ENCODE results near the gene TRAM2. TPM values are rescaled to one million over a fixed set of nuclear protein-coding genes. Genes with fewer than 3 reads are reported as not detected.

TRAM2 gene
- total and polyA plus RNA-seq, 10 of the 15 experiments (the other 5 are each of a cell fraction or from before 2014, with no cell fraction given), result 2.5 to 15.0 (median 11.0) TPM

- in situ Hi-C loops (cut with MboI) (no loop called here), intact Hi-C loops (cut with micrococcal nuclease; ENCODE audit: unreplicated experiment) (no loop called here)
- DNase-seq (ENCODE audit: low read depth, low spot score), result no peak
- WGBS (ENCODE audit: insufficient coverage, insufficient replicate concordance, low lambda C conversion rate, missing lambda C conversion rate), result 60% methylated on average over 7 of the region's 7 CpGs
- no peak overlapping the region for H2AFZ ChIP-seq (ENCODE audit: control insufficient read depth, low read depth, low read length)
- RAD21 ChIA-PET (ENCODE audit: unreplicated experiment), result no interaction called here
- no TSS peak for BruUV-seq (replicated peaks)
- FAIRE-seq, result no peak
- no peak for ATAC-seq
- H3K4me1 ChIP-seq (ENCODE audit: control insufficient read depth, insufficient read depth, low read length), result peaks cover 44% of the 10 kb centered on the region
- H3K9me3 ChIP-seq (replicated peaks; ENCODE audit: control insufficient read depth, insufficient read depth, low read length), result no peaks in the 10 kb centered on the region
- peaks cover 33% of the 10 kb centered on the region for H3K79me2 ChIP-seq (ENCODE audit: control insufficient read depth, insufficient read depth, low read length)
- H3K36me3 ChIP-seq (ENCODE audit: control insufficient read depth in 2 of 2, insufficient read depth in 2 of 2, low read length in 1 of 2), result no peaks in the 10 kb centered on the region; a peak in 1 of 4 replicates
- CTCF ChIA-PET, result interaction anchor here (1.9 kb wide), 1 partner anchor 12 kb away, joined by 8 read pairs; no protein-coding TSS in a partner anchor
- no peak overlapping the region for H3K27ac ChIP-seq (ENCODE audit: control insufficient read depth, insufficient read depth)
- no peaks in the 10 kb centered on the region for H3K27me3 ChIP-seq (replicated peaks in 1 of 2; ENCODE audit: control insufficient read depth in 2 of 2, insufficient read depth in 2 of 2, low read length in 1 of 2)
- H3K4me3 ChIP-seq, result no peak overlapping the region
- H4K20me1 ChIP-seq (ENCODE audit: control insufficient read depth, insufficient read depth), result no peaks in the 10 kb centered on the region
- POLR2A ChIA-PET, result no interaction called here
- H3K9ac ChIP-seq (ENCODE audit: control insufficient read depth, insufficient read depth, low read length), result no peak overlapping the region
- H3K4me2 ChIP-seq (ENCODE audit: control insufficient read depth, insufficient read depth), result no peak overlapping the region
- SMC1A ChIA-PET (ENCODE audit: uncharacterized antibody, unreplicated experiment), result interaction anchor here (1.0 to 1.2 kb wide), 2 partner anchors 23 to 24 kb away, joined by 3 to 4 read pairs; no protein-coding TSS in a partner anchor
- TF ChIP-seq PBX3 (IDR thresholded peaks at IDR 0.05; ENCODE audit: insufficient replicate concordance, low read depth, low read length) (no peak), MAX (IDR thresholded peaks at IDR 0.05; ENCODE audit: low read depth, low read length) (no peak), SMARCA5 (IDR thresholded peaks at IDR 0.05) (no peak), RCOR1 (conservative IDR thresholded peaks at IDR 0.05; ENCODE audit: low read depth, low read length) (no peak), EZH2 (IDR thresholded peaks at IDR 0.05; ENCODE audit: borderline replicate concordance, control insufficient read depth, low read depth, low read length) (no peak), ZNF217 (IDR thresholded peaks at IDR 0.05) (no peak), SUZ12 (IDR thresholded peaks at IDR 0.05; ENCODE audit: unreplicated experiment) (no peak), RUNX3 (IDR thresholded peaks at IDR 0.05; ENCODE audit: low read length) (no peak), SPI1 (IDR thresholded peaks at IDR 0.05; ENCODE audit: borderline replicate concordance, insufficient read depth, low read depth, low read length) (no peak), SMAD5 (IDR thresholded peaks at IDR 0.05; ENCODE audit: low read depth) (no peak), SUPT20H (IDR thresholded peaks at IDR 0.05; ENCODE audit: borderline replicate concordance, control insufficient read depth, low read depth, low read length) (no peak), SKIL (IDR thresholded peaks at IDR 0.05; ENCODE audit: low read depth, poor library complexity, severe bottlenecking) (no peak), E2F4 (IDR thresholded peaks at IDR 0.05; ENCODE audit: low read depth, low read length) (no peak), ZNF207 (IDR thresholded peaks at IDR 0.05; ENCODE audit: borderline replicate concordance) (no peak), ZNF687 (IDR thresholded peaks at IDR 0.05) (no peak), ZBED1 (IDR thresholded peaks at IDR 0.05; ENCODE audit: borderline replicate concordance) (no peak)
Observed at GRCh38 chr6:52548353-52548713, 28.5 kb downstream of the TRAM2 start.
